AG09309 (cell line): ENCODE results near the gene USP11.

ENCODE experiments used
- DNase-seq: peaks from one replicate; pipeline ENCODE4 v3.0.0-alpha.2; 2010; ENCODE audit warnings: low read depth
- H3K4me3 ChIP-seq: 2 replicates; pipeline ENCODE4 v1.5.1; 2011; ENCODE audit warnings: mild to moderate bottlenecking, low read depth, low read length, moderate library complexity; ENCODE audit not compliant: control insufficient read depth
- CTCF ChIP-seq: IDR thresholded peaks from 2 replicates; pipeline ENCODE4 v1.5.1; 2011; ENCODE audit warnings: mild to moderate bottlenecking, low read depth, low read length, inconsistent platforms; ENCODE audit not compliant: insufficient read depth, control insufficient read depth; ENCODE audit errors: missing control alignments

USP11 gene

GRCh38 chrX:47202316-47202715, 30.5 kb upstream of the USP11 start:
- TF ChIP-seq CTCF: no peak
- H3K4me3 ChIP-seq: no peak overlapping the region
- DNase-seq: no peak

GRCh38 chrX:47202877-47203276, 29.9 kb upstream of the USP11 start:
- no peak for DNase-seq
- no peak overlapping the region for H3K4me3 ChIP-seq
- no peak for TF ChIP-seq CTCF

- no peak for TF ChIP-seq CTCF
- DNase-seq: no peak
- no peak overlapping the region for H3K4me3 ChIP-seq
These were observed 27.8 kb upstream of the USP11 start for GRCh38 chrX:47204970-47205369.

GRCh38 chrX:47206316-47206715, 26.5 kb upstream of the USP11 start:
- DNase-seq: no peak
- no peak overlapping the region for H3K4me3 ChIP-seq
- TF ChIP-seq CTCF: no peak

GRCh38 chrX:47208108-47208507, 24.7 kb upstream of the USP11 start:
- no peak for DNase-seq
- no peak overlapping the region for H3K4me3 ChIP-seq
- TF ChIP-seq CTCF: no peak

GRCh38 chrX:47209508-47210238, 23.1 kb upstream of the USP11 start:
- no peak for DNase-seq
- TF ChIP-seq CTCF: no peak
- no peak overlapping the region for H3K4me3 ChIP-seq
